GM18870 (cell line): Measurements from ENCODE around the gene CKMT1B.
"Not testable (repeated sequence)": the region's sequence is repeated elsewhere in the genome, so short reads cannot be mapped to it uniquely, and the experiment has no call there.

Source experiments
- ATAC-seq: cut with Tn5 transposase; IDR thresholded peaks from one replicate; pipeline ENCODE4 v1.9.1; 2021; ENCODE audit warnings: moderate library complexity; ENCODE audit not compliant: unreplicated experiment

CKMT1B gene

DNA sequence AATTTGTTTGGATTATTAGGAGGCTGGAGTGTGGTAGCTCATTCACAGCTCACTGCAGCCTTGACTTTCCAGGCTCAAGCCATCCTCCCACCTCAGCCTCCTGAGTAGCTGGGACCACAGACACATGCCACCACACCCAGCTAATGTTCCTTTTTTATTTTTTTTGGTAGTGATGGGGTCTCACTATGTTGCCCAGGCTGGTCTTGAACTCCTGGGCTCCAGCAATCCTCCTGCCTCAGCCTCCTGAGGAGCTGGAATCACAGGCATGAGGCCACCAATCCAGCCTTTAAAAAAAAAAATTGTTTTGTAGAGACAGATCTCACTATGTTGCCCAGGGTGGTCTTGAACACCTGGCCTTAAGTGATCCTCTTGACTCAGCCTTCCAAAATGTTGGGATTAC lies 33.1 kb downstream of the CKMT1B start:
- ATAC-seq: not testable (repeated sequence)

DNA sequence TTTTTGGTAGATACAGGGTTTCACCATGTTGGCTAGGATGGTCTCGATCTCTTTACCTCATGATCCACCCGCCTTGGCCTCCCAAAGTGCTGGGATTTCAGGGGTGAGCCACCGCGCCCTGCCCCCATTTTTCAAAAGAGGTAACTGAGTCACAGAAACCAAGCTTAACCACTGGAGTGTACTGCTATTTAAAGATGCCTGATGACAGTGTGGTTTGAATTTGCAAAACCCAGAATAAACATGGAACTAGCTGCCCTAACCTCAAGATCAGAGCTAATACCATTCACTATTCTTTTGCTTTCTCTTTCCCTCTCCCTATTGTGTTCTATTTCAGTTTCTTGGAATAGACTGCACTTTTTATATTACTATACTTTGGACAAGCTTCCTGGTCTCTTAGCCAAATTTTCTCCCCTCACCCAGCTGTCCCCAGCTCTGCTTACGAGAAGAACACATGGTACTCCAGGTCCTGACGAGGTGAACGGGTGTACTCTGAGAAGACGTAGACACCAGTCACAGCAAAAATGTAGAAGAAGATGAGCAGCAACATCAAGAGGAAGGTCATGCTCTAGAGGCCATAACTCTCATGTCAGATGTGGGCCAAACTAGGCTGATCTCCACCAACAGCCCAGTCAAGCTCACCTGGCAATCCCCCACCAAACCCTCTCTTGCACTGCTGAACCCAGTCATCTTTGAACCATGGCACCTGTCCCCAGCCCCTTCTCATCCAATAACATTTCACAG lies 44.8 kb downstream of the CKMT1B start:
- peak; percentile 58 for ATAC-seq
